KOPT-K1 (cell line): Measurements from ENCODE around the gene OGFOD2.

Experiments used
- H3K27ac ChIP-seq: fragments of 200-600 bp; sonication (generic); 2 replicates; pipeline ENCODE4 v1.5.1; 2016; ENCODE audit warnings: antibody characterized with exemption, mild to moderate bottlenecking, low read depth, low read length; ENCODE audit not compliant: poor library complexity, severe bottlenecking
- H3K36me3 ChIP-seq: fragments of 200-600 bp; sonication (generic); 2 replicates; pipeline ENCODE4 v1.5.1; 2017; ENCODE audit warnings: antibody characterized with exemption, mild to moderate bottlenecking, low read length, moderate library complexity; ENCODE audit not compliant: insufficient read depth
- H3K9me3 ChIP-seq: fragments of 200-600 bp; sonication (generic); 2 replicates; pipeline ENCODE4 v1.5.1; 2017; ENCODE audit warnings: antibody characterized with exemption, low read length, mild to moderate bottlenecking; ENCODE audit not compliant: insufficient read depth, poor library complexity, severe bottlenecking

OGFOD2 gene

DNA sequence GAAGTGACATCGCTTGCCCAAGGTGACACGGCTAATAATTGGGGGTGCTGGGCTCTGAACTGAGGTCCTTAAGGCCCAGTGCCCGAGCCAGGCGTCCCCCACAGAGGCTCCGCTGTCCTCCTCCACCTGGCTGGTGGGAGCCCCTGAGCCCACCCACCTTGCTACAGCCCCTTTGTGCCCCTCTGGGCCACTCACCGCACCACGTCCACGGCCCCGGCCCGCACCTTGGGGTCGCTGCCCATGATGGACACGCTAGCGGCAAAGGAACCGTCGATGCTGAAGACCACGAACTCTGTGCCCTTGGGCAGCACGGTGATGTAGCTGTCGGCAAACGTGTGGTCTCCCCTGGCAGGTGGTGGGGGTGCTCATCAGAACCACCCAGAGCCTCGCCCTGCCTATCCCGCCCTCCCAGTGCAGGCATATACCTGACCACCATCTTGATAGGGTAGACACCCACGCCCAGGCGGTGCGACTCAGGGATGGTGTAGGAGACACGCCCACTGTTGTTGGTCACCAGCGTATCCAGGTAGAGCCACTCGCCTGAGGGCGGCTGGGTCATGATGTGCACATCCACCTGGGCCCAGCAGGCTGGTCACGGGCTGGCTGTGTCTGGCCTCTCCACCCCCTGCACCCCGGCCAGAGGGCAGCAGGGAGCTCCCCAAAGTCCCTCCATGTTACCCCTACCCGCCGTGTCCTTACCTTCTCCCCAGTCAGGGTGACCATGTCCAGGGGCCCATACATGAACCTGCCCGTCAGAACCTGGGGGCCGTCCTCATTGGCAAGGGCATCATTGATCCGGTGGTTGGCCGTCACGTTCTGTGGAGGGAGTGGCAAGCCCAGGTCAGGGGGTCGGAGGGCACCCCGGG is 12.3 kb downstream of the OGFOD2 start:
- Histone ChIP-seq H3K9me3 (no peaks in the 10 kb centered on the region), H3K36me3 (peaks cover 98% of the 10 kb centered on the region), H3K27ac (no peak overlapping the region)

DNA sequence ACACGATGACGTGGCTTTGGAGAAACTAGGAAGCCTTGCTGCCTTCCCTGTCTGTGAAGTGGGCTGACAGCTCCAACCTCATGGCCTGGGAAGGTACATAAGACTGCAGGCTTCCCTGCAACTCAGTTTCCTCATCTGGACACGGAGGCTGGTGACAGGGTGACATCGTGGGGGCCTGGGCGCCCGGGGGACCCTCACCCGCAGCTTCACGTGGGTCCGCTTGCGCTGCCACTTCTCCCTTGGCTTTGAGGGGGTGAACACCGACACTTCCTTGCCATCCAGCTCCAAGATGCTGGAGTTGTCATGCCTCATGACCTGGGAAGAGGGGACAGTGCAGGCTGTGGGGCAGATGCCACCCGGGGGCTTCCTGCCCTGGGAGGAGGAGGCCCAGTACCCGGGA is 13.0 kb downstream of the OGFOD2 start:
- Histone ChIP-seq H3K27ac (no peak overlapping the region), H3K36me3 (peaks cover 97% of the 10 kb centered on the region), H3K9me3 (no peaks in the 10 kb centered on the region)

- Histone ChIP-seq H3K36me3 (peaks cover 97% of the 10 kb centered on the region), H3K27ac (no peak overlapping the region), H3K9me3 (no peaks in the 10 kb centered on the region)
These were observed 13.7 kb downstream of the OGFOD2 start for GRCh38 chr12:122988612-122989212.

- H3K27ac ChIP-seq, result no peak overlapping the region
- no peaks in the 10 kb centered on the region for H3K9me3 ChIP-seq
- H3K36me3 ChIP-seq, result peaks cover 97% of the 10 kb centered on the region
These were observed 14.3 kb downstream of the OGFOD2 start for GRCh38 chr12:122989225-122989839.

DNA sequence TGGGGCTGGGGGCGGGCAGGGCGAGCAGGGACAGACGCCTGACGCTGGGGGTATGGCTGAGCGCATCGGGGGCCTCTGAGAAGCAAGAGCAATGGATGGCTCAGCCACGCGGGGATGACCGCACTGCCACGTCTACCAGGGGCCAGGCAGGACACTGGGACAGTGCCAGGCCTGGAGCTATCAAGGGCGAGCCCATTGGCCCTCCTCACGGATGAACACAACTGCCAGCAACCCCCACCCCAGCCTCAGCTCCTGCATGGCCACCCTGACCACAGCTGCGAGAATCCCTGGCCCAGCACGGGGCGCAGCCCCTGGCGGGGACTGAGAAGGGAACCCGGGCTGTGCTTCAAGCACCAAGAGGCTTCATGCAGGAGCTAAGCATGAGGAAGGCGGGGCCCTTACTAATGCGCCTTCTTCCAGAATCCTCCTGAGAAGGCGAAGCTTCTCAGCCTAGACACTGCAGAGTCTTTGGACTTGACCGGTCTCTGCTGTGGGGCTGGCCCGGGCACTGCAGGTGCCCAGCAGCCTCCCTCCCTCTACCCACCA is 14.9 kb downstream of the OGFOD2 start:
- Histone ChIP-seq H3K27ac (no peak overlapping the region), H3K36me3 (peaks cover 97% of the 10 kb centered on the region), H3K9me3 (no peaks in the 10 kb centered on the region)

GRCh38 chr12:122990561-122990960 is 15.5 kb downstream of the OGFOD2 start:
- Histone ChIP-seq H3K27ac (no peak overlapping the region), H3K36me3 (peaks cover 97% of the 10 kb centered on the region), H3K9me3 (no peaks in the 10 kb centered on the region)

- peaks cover 97% of the 10 kb centered on the region for H3K36me3 ChIP-seq
These were observed 16.0 kb downstream of the OGFOD2 start for GRCh38 chr12:122990961-122991622.

GRCh38 chr12:122991623-122992275 is 16.7 kb downstream of the OGFOD2 start:
- H3K36me3 ChIP-seq, result peaks cover 97% of the 10 kb centered on the region
- H3K9me3 ChIP-seq, result no peaks in the 10 kb centered on the region
- no peak overlapping the region for H3K27ac ChIP-seq

More at GRCh38 chr12:122990961-122991622, 16.0 kb downstream of the OGFOD2 start:
- no peak overlapping the region for H3K27ac ChIP-seq
- no peaks in the 10 kb centered on the region for H3K9me3 ChIP-seq

DNA sequence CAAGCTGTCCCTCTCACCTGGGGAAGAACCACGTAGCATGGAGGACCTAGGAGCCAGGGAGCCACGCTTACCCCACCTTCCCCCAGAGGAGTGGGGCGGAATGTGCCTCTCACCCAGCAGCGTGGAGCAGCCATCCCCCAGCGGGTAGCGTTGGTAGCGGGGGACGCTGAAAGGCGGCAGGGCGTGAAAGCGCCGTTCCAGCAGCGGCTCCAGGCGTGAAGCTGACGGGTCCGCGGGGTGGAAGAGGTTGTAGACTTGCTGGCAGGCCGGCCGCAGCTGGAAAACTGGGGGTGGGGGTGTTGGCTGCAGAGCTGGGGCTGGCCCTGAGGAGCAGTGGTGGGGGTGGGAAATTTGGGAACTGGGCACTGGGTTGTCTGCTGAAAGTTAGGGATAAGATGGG is 17.3 kb downstream of the OGFOD2 start:
- Histone ChIP-seq H3K9me3 (no peaks in the 10 kb centered on the region), H3K27ac (no peak overlapping the region), H3K36me3 (peaks cover 97% of the 10 kb centered on the region)

GRCh38 chr12:122994140-122994675 is 19.2 kb downstream of the OGFOD2 start:
- H3K36me3 ChIP-seq, result peaks cover 97% of the 10 kb centered on the region
- H3K9me3 ChIP-seq, result no peaks in the 10 kb centered on the region
- no peak overlapping the region for H3K27ac ChIP-seq

GRCh38 chr12:122994781-122995502 is 19.9 kb downstream of the OGFOD2 start:
- H3K27ac ChIP-seq, result no peak overlapping the region
- H3K36me3 ChIP-seq, result peaks cover 99% of the 10 kb centered on the region
- H3K9me3 ChIP-seq, result no peaks in the 10 kb centered on the region

DNA sequence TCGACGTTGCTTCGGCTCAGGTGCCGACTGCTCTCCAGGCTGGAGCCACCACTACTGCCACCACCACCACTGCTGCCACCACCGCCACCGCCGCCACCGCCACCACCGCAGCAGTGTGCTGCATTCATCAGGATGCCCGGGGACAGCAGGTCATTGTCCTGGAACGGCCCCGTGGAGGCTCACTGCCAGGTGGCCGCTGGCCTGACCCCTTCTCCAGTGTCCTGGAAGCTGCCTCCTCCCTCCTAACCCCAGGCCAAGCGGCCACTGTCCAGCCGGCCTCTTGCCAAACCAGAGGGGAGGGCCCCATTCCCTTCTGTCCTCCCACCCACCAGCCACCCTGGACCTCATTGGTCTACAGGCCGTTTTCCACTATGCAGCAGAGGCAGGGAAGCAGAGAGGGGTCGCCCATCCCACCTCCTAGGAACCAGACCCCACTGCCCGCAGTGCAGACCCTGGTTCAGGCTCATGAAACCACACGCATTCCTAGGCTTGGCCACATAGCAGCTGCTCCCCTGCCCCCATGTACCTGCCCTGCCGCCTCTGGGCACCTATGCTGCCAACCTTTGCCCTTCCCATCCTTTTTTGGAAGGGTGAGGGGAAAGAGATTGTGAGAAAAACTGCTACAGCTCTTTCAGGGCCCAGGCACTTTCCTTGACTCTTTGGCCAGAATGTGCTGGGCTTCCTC is 20.6 kb downstream of the OGFOD2 start:
- H3K36me3 ChIP-seq, result peaks cover 99% of the 10 kb centered on the region
- H3K27ac ChIP-seq, result no peak overlapping the region
- no peaks in the 10 kb centered on the region for H3K9me3 ChIP-seq

GRCh38 chr12:122996188-122996601 is 21.2 kb downstream of the OGFOD2 start:
- H3K27ac ChIP-seq, result no peak overlapping the region
- peaks cover 99% of the 10 kb centered on the region for H3K36me3 ChIP-seq

More at GRCh38 chr12:122996188-122996601, 21.2 kb downstream of the OGFOD2 start:
- H3K9me3 ChIP-seq, result no peaks in the 10 kb centered on the region
